HG02840 (cell line): Measurements from ENCODE around the gene PNMA6E.
"Not testable (repeated sequence)": the region's sequence is repeated elsewhere in the genome, so short reads cannot be mapped to it uniquely, and the experiment has no call there.

Experiments used
- ATAC-seq: cut with Tn5 transposase; IDR thresholded peaks from one replicate; pipeline ENCODE4 v1.9.1; 2021; ENCODE audit warnings: mild to moderate bottlenecking, moderate library complexity, moderate number of reproducible peaks; ENCODE audit not compliant: unreplicated experiment, low FRiP score

Gene PNMA6E

DNA sequence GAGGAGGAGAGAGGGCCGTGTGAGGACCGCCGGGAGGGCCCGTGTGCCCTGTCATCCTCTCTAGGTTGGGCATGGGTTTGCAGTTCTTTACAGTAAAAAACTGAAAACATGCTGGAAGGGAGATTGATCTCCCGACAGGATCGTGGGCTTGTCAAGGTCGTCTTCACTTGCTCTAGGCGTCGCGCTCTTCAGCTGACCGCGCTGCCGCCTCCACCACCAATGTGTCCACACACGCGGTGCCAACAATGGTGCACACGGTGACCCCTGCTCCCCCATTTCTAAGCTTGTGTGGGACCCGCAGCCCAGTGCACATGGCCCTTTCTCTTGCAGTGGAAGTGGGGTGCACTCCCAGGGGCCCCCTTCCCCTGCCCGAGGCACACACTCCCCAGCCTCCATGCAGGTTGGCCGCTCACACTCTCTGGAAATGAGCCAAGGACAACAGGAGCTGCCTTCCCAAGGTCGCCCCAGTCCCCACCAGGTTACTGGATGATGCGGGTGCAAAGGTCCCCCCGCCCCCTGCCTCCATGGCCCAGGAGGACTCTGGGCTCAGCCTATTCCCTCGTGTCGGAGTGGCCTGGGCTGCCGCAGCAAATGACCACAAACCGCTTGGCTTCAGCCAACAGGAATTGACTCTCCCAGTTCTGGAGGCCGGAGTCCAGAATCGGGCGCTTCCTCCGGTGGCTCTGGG, 8.4 kb upstream of the PNMA6E start:
- ATAC-seq: no peak

GRCh38 chrX:153408871-153409351, 7.8 kb upstream of the PNMA6E start:
- ATAC-seq: no peak

- no peak for ATAC-seq
Measured at GRCh38 chrX:153408221-153408721, 7.1 kb upstream of the PNMA6E start.

DNA sequence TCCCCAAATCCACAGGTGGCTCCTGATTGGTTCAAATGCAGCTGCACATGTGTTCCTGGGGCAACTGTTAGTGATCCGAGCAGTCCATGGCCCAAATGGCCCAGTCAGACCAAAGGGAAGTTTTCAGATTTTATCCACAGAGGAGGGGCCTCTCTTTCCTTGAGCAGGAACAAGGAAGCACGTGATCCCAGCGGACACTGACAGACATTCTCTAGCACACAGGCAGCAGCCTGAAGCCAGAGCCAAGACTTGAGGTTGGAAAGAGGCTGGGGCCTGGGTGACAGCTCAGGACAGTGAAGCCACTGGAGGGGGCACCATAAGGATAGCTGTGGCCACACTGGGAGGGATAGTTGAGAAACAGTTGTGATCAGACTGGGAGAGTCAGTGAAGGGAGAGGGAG, 6.6 kb upstream of the PNMA6E start:
- no peak for ATAC-seq

DNA sequence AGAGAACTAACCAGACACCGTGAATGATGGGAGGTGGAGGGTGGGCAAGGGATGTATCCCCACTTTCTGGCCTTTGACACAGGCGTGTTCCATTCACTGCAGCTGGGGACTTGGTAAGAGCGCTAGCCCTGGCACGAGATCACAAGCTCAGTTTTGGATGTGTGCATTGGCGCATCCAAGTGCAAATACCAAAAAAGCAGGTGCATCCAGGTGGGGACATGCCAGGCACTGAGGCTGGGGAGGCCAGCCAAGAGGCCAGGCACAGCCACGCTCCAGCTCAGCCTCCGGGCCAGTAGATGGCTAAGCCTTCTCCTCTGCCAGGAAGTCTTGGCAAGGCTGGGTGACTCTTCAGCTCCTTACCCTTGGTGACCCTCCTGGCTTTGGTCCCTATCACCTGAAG, 5.8 kb upstream of the PNMA6E start:
- ATAC-seq: no peak

GRCh38 chrX:153406011-153406410, 4.9 kb upstream of the PNMA6E start:
- ATAC-seq: no peak

DNA sequence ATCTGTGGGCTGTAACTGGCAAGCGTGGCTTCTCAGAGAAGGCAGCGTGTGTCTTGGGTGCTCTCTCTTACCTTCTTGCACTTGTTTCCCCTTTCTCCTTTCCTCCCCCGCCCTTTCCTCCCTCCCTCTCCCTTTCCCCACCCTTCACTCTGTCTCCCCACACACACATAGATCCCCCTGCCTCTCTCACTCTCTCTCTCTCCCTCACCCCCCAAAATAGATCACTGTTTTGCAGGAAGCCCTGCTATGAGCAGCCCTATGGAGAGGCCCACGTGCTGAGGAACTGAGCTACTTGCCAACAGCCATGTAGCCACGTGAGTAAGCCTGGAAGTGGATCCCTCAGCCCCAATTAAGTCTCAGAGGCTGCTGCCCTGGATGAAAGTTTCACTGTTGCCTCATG, 4.3 kb upstream of the PNMA6E start:
- ATAC-seq: no peak

DNA sequence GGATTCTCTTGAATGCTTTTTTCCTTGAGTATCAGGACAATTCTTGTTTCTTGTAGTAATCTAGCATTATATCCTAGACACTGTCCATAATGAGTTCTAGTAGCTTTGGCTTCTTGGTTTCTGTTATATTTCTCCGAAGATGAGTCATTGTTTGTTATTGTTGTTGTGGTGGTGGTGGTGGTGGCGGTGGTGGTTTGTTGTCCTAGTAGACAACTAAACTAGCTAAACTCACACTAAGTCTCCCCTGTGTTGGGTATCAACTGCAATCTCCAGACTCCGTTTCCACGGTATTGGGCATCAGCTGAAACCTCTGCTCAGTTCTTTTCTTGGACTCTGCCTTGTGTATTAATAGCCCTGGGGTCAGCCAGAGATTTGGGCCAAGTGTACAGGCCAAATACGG, 3.2 kb upstream of the PNMA6E start:
- ATAC-seq: not testable (repeated sequence)

DNA sequence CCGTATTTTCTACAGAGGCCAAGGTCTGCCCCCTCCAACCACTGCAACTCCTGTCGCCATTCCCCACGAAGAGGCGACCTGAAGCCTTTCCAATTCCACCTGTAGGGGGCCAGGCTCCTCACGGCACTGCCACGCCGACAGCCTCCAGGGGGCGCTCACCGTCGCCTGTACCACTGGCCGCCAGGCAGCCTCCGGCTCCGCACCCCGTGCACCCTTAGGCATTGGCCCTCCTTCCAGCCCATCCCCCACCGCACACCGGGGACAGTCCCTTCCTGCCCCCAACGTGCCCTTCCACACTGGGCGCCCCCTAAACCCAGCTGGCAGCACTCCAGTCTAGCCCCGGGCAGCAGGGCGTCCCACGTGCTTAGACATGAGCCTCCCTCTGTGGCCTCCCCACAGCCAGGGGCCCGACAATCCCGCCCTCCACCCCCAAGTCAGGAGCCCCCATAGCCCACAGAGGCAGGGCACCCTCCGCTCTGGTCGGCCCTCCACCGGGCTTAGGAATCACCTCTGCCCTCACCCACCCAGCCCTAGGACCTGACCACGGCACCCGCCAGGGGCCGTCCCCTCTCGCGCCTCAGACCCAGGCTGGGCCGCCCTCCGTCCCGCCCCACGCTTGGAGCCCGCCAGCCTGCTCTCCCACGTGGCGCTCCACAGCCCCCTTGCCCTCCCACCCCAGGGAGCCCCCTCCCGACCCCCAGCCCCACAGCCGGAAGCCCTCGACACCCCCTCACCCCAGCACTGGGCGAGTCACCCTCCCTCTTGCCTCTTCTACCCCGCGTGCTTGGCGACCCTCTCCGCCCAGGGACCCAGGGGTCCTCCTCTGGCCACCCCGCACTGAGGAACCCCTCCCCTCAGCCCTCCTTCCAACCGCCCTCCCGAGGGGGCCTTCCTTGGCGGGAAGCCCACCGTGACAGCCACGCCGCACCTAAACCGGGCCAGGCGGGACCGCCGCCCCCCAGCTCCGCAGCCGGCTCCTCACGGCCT, 711 bp downstream of the PNMA6E start:
- ATAC-seq: no peak

DNA sequence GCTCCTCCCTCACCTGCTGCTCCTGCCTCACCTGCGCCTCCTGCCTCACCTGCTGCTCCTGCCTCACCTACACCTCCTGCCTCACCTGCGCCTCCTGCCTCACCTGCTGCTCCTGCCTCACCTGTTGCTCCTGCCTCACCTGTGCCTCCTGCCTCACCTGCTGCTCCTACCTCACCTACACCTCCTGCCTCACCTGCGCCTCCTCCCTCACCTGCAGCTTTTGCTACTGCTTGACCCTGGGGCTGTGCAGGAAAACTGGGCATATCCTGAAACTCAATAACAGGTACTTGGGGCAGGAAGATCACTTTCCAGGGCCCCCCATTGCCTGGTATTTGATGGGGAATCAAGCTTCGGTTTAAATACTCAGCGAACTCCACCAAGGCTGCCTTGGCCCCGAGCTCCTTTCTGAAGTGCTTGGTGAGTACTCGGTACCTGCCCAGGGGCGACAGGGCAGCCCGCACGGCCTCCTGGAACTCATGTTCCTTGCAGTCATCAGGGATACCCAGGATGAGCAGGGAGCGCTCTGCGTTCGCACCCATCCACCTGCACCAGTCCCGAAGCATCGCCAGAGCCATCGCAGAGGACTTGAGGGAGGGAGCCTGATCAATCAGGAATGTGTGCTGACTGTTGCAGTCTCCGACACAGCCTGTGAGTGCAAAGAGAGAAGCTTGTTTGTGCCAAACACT, 2.7 kb downstream of the PNMA6E start:
- no peak for ATAC-seq

DNA sequence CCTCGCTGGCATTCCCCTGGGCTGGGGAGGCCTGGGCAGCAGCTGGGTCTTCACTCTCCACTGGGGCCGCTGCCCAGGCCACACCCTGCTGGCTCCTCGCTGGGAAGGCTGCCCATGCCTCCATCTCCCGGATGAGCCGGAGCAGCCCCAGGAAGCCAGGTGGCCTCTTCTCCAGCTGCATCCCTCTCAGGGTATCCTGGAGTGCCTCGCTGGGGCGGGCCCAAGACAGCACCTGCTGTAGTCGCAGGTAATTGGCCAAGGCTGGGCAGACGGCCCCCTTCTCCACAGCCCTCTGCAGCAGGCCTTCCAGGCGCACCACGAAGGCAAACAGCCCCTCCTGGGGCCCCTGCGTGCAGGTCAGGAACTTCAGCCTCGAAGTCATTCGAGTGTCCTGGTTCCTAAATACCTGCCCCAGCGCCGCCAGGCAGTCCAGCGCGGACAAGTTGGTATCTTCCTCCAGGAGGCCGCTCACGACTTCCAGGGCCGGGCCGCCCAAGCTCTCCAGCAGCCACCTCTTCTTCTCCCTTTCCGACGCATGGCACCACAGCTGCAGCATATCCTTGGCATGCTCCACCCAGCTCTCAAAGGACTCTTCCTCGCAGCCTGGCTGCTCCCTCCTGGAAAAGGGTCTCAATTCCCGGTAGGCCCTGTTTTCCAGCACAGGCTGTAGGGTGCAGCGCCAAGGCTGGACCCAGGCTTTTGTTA, 3.7 kb downstream of the PNMA6E start:
- no peak for ATAC-seq

DNA sequence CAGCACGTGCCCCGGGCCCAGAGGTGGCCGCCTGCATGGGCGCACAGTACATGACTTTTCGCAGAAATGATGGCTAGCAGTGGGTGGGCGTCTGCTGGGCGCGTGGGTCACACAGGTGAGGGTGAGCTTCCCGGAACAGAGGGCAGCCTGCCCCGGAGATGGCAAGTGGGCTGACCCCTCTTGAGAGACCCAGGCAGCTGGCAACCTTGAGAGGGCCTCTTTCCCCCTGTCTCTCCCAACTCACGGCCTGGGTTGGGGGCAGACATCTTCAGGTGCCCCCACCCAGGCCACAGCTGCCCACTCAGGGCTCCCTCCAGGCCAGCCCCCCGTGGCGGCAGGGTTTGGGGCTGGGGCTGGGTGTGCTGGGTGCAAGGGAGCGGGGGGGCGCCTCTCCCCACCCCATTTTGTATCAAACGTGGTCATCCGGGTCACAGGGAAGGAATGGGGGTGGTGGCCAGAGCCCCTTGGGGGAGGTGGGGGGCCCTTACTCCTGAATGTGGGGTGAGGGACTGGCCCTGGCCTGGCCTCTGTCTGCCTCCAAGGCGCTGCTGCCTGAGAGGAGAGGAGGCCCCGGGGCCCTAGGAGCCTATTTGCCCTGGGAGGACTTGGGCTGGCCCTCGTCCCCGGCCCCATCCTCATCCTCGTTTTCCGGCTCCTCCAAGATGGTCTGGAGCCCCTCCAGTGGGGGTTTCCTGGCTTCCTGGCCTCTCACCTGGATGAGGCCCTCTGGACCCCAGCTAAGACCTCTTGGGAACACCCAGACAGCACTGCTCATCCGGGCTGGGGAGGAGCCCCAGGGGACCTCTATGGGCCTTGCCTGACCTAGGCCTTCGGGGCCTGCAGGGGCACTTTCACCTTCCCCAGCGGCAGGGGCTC, 4.6 kb downstream of the PNMA6E start:
- no peak for ATAC-seq

- ATAC-seq: no peak
Measured at GRCh38 chrX:153395613-153396319, 5.4 kb downstream of the PNMA6E start.

GRCh38 chrX:153394612-153395011, 6.5 kb downstream of the PNMA6E start:
- no peak for ATAC-seq

DNA sequence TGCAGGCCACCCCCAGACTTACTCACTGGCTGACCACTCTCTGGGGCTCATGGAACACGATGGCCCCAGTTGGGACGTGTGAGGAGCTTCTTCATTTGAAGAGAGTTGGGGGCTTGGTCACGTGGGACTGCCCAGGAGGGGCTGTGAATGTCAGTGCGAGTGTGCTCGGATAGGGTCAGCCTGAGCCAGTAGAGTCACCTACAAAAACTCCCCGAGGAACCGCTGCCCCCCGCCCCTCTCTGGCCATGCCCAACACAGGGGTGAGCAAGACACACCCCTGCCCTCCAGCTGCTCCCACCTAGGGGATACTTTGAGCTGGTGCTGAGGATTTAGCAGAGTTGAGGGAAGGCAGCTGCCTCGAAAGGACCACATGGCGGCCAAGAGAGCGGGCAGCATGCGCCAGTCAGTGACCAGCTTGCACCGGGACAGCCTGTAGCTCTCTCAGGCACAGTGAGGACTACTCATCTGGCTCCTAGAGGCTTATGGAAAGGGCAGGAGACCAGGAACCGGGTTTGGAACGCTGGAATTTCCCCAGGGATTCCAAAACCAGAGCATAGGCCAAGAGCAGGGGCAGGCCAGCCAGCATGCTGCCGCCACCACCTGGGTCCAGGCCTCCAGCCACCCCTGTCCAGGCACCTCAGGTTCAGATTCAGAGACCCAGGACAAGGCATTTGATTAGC, 8.4 kb downstream of the PNMA6E start:
- ATAC-seq: no peak

GRCh38 chrX:153389460-153389768, 11.7 kb downstream of the PNMA6E start:
- not testable (repeated sequence) for ATAC-seq

DNA sequence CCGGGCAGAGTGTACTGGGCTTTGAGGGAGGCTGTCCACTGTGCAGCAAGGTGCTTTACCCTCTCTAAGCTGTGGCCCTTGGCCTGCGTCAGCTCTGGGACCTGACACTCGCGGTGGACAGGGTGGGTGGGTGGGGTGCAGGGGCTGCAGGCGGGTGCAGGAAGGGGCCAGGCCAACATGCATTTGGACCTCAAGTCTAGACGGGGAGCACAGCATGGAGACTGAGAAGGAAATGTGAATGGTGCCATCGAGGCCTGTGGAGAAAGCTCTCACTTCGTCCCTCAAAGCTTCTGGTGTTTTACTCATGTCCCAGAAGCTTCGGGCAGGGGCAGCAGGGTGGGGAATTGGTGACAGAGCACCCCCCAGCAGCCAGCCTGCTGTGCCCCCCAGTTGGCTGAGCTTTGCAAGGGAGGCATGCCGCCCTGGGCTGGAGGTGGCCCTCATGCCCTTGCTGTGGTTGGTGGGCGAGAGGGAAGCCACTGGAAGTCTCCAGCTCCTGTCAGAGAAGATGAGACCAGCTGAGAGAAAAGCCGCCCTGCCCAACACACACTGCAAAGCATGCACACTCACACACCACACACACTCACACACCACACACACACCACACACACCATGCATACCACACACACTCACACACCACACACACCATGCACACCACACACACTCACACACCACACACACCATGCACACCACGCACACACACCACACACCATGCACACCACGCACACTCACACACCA, 12.3 kb downstream of the PNMA6E start:
- no peak for ATAC-seq
